K562 (cell line): ENCODE data around the gene IFNG-AS1. TPM values are rescaled to one million over a fixed set of nuclear protein-coding genes. Genes with fewer than 3 reads are reported as not detected.

Experiments
- ATAC-seq: fragments of 200-7000 bp; cut with Tn5 transposase; 3 replicates; pipeline ENCODE4 v1.9.1; 2020; ENCODE audit warnings: moderate library complexity
- BruUV-seq: library from RNA; stranded (reverse); fragments of 400-500 nt; replicated peaks from 2 replicates; lab custom pipeline; 2021; lab: Mats Ljungman, UMichigan
- CTCF ChIA-PET: fragments of 300-600 bp; formaldehyde crosslinking; extraction: SDS; loops from one replicate; lab custom pipeline; 2021; ENCODE audit warnings: low intra/inter-chr PET ratio; lab: Yijun Ruan, JAX
- POLR2A ChIA-PET: fragments of 300-600, 350-650 bp; sonication (Branson Sonifier 250); formaldehyde crosslinking; extraction: SDS; loops from one replicate; lab custom pipeline; 2021; ENCODE audit warnings: antibody characterized with exemption, inconsistent platforms; lab: Yijun Ruan, JAX
- DNase-seq, 4 experiments: peaks; one replicate each; pipeline versions ENCODE4 v3.0.0 to v3.0.0-alpha.2; 2011 to 2018; ENCODE audit warnings: low spot score in 3 of 4, mixed read lengths in 3 of 4; ENCODE audit errors: extremely low read depth in 1 of 4
- FAIRE-seq: peaks from 2 replicates; lab custom pipeline; 2011; peaks lifted over from hg19 to GRCh38; lab: Jason Lieb, UNC
- H2AFZ ChIP-seq: 2 replicates; pipeline ENCODE4 v1.6.0; 2011; ENCODE audit warnings: low read depth, low read length, control low read depth, inconsistent platforms
- H3K27ac ChIP-seq: fragments of 200-600 bp; 3 replicates; pipeline ENCODE4 v1.8.0; 2011; ENCODE audit warnings: low read depth, mild to moderate bottlenecking, control low read depth, inconsistent platforms, low read length, moderate library complexity, mixed read lengths; ENCODE audit errors: extremely low read depth
- H3K27me3 ChIP-seq, 2 experiments: fragments of 300-600 bp in 1 of 2; 2 replicates in 1 of 2; 3 replicates in 1 of 2; pipeline versions ENCODE4 v1.6.0 to v1.8.0; 2011; ENCODE audit warnings: inconsistent platforms in 2 of 2, low read length in 2 of 2, mild to moderate bottlenecking in 1 of 2, mixed read lengths in 1 of 2, moderate library complexity in 1 of 2; ENCODE audit not compliant: control insufficient read depth in 2 of 2, insufficient read depth in 2 of 2
- H3K36me3 ChIP-seq: fragments of 300-600 bp; 3 replicates; pipeline ENCODE4 v1.8.0; 2011; ENCODE audit warnings: mild to moderate bottlenecking, low read length, inconsistent platforms; ENCODE audit not compliant: control insufficient read depth, insufficient read depth
- H3K4me1 ChIP-seq, 2 experiments: fragments of 200-600 bp in 1 of 2; replicated peaks in 1 of 2; 2 replicates in 1 of 2; 3 replicates in 1 of 2; pipeline versions ENCODE4 v1.5.1 to v1.8.0; 2011; ENCODE audit warnings: inconsistent platforms in 2 of 2, low read length in 2 of 2, mild to moderate bottlenecking in 1 of 2, mixed read lengths in 1 of 2, moderate library complexity in 1 of 2; ENCODE audit not compliant: control insufficient read depth in 2 of 2, insufficient read depth in 2 of 2
- H3K4me2 ChIP-seq: 2 replicates; pipeline ENCODE4 v1.6.1; 2011; ENCODE audit warnings: low read length, control low read depth, inconsistent platforms, mixed read lengths; ENCODE audit not compliant: insufficient read depth
- H3K4me3 ChIP-seq: fragments of 200-600 bp; sonication (generic), shearing (Covaris generic); 2 replicates; pipeline ENCODE4 v1.5.1; 2016; ENCODE audit warnings: control low read depth, inconsistent platforms
- H3K79me2 ChIP-seq: fragments of 200-600 bp; 3 replicates; pipeline ENCODE4 v1.8.0; 2011; ENCODE audit warnings: low read length, inconsistent platforms; ENCODE audit not compliant: control insufficient read depth, insufficient read depth
- H3K9ac ChIP-seq, 2 experiments: 2 replicates each; pipeline versions ENCODE4 v1.6.0 to v1.6.1; 2011; ENCODE audit warnings: low read depth in 2 of 2, low read length in 2 of 2, control low read depth in 1 of 2, inconsistent platforms in 1 of 2, mild to moderate bottlenecking in 1 of 2, mixed read lengths in 1 of 2; ENCODE audit not compliant: insufficient read depth in 1 of 2
- H3K9me1 ChIP-seq: one replicate; pipeline ENCODE4 v1.6.0; 2011; ENCODE audit warnings: inconsistent platforms, mild to moderate bottlenecking, low read length, moderate library complexity; ENCODE audit not compliant: control insufficient read depth, insufficient read depth
- H3K9me3 ChIP-seq: replicated peaks from 2 replicates; pipeline ENCODE4 v1.5.1; 2011; ENCODE audit warnings: low read depth, low read length, inconsistent platforms; ENCODE audit not compliant: control insufficient read depth, insufficient read depth
- H4K20me1 ChIP-seq: replicated peaks from 2 replicates; pipeline ENCODE4 v1.6.1; 2011; ENCODE audit warnings: low read length, inconsistent platforms, mixed read lengths; ENCODE audit not compliant: control insufficient read depth, insufficient read depth
- CAMTA2 ChIP-seq: fragments of 250-450 bp; sonication (Bioruptor Pico); conservative IDR thresholded peaks from 2 replicates; pipeline ENCODE4 v1.5.1; 2022
- CBX2 ChIP-seq: fragments of 200-600 bp; sonication (generic); IDR thresholded peaks from one replicate; pipeline ENCODE4 v1.6.1; 2012; ENCODE audit warnings: mild to moderate bottlenecking, low read length, inconsistent platforms; ENCODE audit not compliant: insufficient read depth, poor library complexity, severe bottlenecking
- DDX20 ChIP-seq: fragments of 450-650 bp; IDR thresholded peaks from 2 replicates; pipeline ENCODE4 v1.6.1; 2016; ENCODE audit warnings: missing genetic modification characterization, low read depth, mild to moderate bottlenecking, missing compliant biosample characterization, moderate library complexity
- FOXK2 ChIP-seq, 2 experiments: fragments of 450-650 bp; IDR thresholded peaks in 1 of 2; conservative IDR thresholded peaks in 1 of 2; 2 replicates each; pipeline ENCODE4 v1.6.1; 2016; ENCODE audit warnings: low read depth in 2 of 2, mild to moderate bottlenecking in 1 of 2
- KLF10 ChIP-seq: fragments of 250-450 bp; sonication (Bioruptor Pico); IDR thresholded peaks from 2 replicates; pipeline ENCODE4 v1.6.1; 2021; ENCODE audit warnings: matching md5 sums
- MAFK ChIP-seq: IDR thresholded peaks from 2 replicates; pipeline ENCODE4 v1.6.1; 2011; ENCODE audit warnings: low read length, improper control_type of control experiment
- POLR2A ChIP-seq: fragments of 450-650 bp; conservative IDR thresholded peaks from 2 replicates; pipeline ENCODE4 v1.6.1; 2016
- POLR2B ChIP-seq: fragments of 450-650 bp; IDR thresholded peaks from 2 replicates; pipeline ENCODE4 v1.6.1; 2018; ENCODE audit warnings: low read depth; ENCODE audit not compliant: partially characterized antibody
- SPI1 ChIP-seq: IDR thresholded peaks from 2 replicates; pipeline ENCODE4 v1.6.1; 2011; ENCODE audit warnings: low read depth, low read length, control low read depth, borderline replicate concordance
- TBL1XR1 ChIP-seq, 2 experiments: IDR thresholded peaks; 2 replicates each; pipeline ENCODE4 v1.6.1; 2012; ENCODE audit warnings: improper control_type of control experiment in 2 of 2, low read length in 2 of 2, mild to moderate bottlenecking in 1 of 2
- TCF3 ChIP-seq: sonication (generic); formaldehyde crosslinking; IDR thresholded peaks from 2 replicates; pipeline ENCODE4 v1.4.0; 2020; ENCODE audit warnings: mild to moderate bottlenecking, missing genetic modification reagents
- WGBS: fragments of 100-300 bp; shearing (Covaris generic); methylation state at CpG from one replicate; pipeline ENCODE4 v1.1.6; 2016; ENCODE audit warnings: low coverage, mixed read lengths; ENCODE audit not compliant: insufficient coverage; ENCODE audit errors: missing lambda C conversion rate; 5-methylcytosine and 5-hydroxymethylcytosine counted together
- in situ Hi-C: fragments of 300-500 bp; cut with MboI; formaldehyde crosslinking; loops from 4 replicates; pipeline ENCODE4 v1.15.0; 2018; ENCODE audit warnings: inconsistent platforms, mixed read lengths
- intact Hi-C: fragments of 100-400 bp; cut with micrococcal nuclease; formaldehyde crosslinking; loops from 2 replicates; pipeline ENCODE4 v1.14.2; 2022
- polyA plus RNA-seq, 8 experiments: library from polyadenylated mRNA; depleted of rRNA in 4 of 8; stranded (reverse) in 5 of 8; unstranded in 3 of 8; fragments of >200 nt; fragmentation: Nextera tagmentation in 2 of 8; fragmentation: Illumina TruSeq in 1 of 8; extraction: Ambion mirVana in 2 of 8; extraction: Trizol in 1 of 8; gene quantifications; 2 replicates each; pipeline versions ENCODE4 v1.2.1 to v1.2.3, GENCODE V29; 2011 to 2014; ENCODE audit warnings: inconsistent platforms in 1 of 8, missing spikeins in 1 of 8
- total RNA-seq, 7 experiments: library from RNA; depleted of rRNA in 6 of 7; stranded (reverse); fragments of >200 nt in 6 of 7; fragmentation: Illumina TruSeq in 2 of 7; extraction: Trizol in 2 of 7; gene quantifications; 2 replicates each; pipeline versions ENCODE4 v1.2.1 to v1.2.3, GENCODE V29; 2011 to 2021; ENCODE audit warnings: low replicate concordance in 1 of 7
- TF ChIP-seq, protein P1 (sequence below): fragments of 250-450 bp; sonication (Bioruptor Pico); IDR thresholded peaks from 2 replicates; pipeline ENCODE4 v1.6.1; 2021; ENCODE audit warnings: mild to moderate bottlenecking
- TF ChIP-seq, protein P2 (sequence below): fragments of 450-650 bp; IDR thresholded peaks from 2 replicates; pipeline ENCODE4 v1.6.1; 2018; ENCODE audit not compliant: partially characterized antibody
- TF ChIP-seq, protein P3 (sequence below): fragments of 250-450 bp; sonication (Bioruptor Pico); IDR thresholded peaks from 2 replicates; pipeline ENCODE4 v1.8.0; 2022; ENCODE audit warnings: inconsistent platforms, mild to moderate bottlenecking, moderate library complexity, borderline replicate concordance

The IFNG-AS1 gene
- total and polyA plus RNA-seq, 9 of the 15 experiments (the other 6 are each of a cell fraction or from before 2014, with no cell fraction given) = not detected

DNA sequence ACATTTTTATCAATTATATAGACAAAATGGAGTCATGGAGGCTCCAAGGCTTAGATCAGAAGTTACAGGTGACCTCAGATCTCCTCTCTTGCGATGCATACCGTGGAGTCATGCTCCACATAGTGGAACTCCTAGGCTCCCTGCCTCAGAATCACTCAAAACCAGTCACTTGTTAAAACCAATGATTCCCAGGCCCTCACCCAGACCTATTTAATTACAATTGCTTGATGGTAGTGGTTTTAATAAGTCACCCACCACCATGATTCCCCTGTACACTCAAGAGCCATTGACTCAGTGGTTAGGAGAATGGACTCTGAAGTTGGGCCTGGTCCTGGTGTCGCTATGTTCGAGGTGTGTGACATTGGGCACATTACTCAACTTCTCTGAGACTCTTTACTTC lies 26.9 kb downstream of the IFNG-AS1 start:
- H3K9me3 ChIP-seq = no peaks in the 10 kb centered on the region
- no peaks in the 10 kb centered on the region for H3K9me1 ChIP-seq
- H3K27me3 ChIP-seq = peaks cover 0 to 4% of the 10 kb centered on the region in 2 experiments; a peak in 1 of 5 replicates
- H3K79me2 ChIP-seq = no peaks in the 10 kb centered on the region
- H3K36me3 ChIP-seq = no peaks in the 10 kb centered on the region
- FAIRE-seq (no peak), ATAC-seq (no peak), DNase-seq (no peak)
- in situ Hi-C loops = no loop called here
- H3K27ac ChIP-seq = no peak overlapping the region
- no peaks in the 10 kb centered on the region for H3K4me1 ChIP-seq
- intact Hi-C loops = no loop called here
- ChIA-PET CTCF (no interaction called here), POLR2A (no interaction called here)
- H2AFZ ChIP-seq = no peak overlapping the region
- no peaks in the 10 kb centered on the region for H4K20me1 ChIP-seq
- no peak overlapping the region for H3K9ac ChIP-seq
- TF ChIP-seq FOXK2 (conservative IDR thresholded peaks at IDR 0.05 in 1 of 2, IDR thresholded peaks at IDR 0.05 in 1 of 2; ENCODE audit: low read depth in 2 of 2) = no peak
- TF ChIP-seq, protein P1, sequence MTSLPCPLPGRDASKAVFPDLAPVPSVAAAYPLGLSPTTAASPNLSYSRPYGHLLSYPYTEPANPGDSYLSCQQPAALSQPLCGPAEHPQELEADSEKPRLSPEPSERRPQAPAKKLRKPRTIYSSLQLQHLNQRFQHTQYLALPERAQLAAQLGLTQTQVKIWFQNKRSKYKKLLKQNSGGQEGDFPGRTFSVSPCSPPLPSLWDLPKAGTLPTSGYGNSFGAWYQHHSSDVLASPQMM (CRISPR knock-in tag) = no peak
- TF ChIP-seq POLR2B = no peak
- TF ChIP-seq POLR2A = no peak
- no peak for TF ChIP-seq KLF10 (CRISPR knock-in tag)
- no peak for TF ChIP-seq MAFK
- TF ChIP-seq DDX20 = no peak
- TF ChIP-seq, protein P2, sequence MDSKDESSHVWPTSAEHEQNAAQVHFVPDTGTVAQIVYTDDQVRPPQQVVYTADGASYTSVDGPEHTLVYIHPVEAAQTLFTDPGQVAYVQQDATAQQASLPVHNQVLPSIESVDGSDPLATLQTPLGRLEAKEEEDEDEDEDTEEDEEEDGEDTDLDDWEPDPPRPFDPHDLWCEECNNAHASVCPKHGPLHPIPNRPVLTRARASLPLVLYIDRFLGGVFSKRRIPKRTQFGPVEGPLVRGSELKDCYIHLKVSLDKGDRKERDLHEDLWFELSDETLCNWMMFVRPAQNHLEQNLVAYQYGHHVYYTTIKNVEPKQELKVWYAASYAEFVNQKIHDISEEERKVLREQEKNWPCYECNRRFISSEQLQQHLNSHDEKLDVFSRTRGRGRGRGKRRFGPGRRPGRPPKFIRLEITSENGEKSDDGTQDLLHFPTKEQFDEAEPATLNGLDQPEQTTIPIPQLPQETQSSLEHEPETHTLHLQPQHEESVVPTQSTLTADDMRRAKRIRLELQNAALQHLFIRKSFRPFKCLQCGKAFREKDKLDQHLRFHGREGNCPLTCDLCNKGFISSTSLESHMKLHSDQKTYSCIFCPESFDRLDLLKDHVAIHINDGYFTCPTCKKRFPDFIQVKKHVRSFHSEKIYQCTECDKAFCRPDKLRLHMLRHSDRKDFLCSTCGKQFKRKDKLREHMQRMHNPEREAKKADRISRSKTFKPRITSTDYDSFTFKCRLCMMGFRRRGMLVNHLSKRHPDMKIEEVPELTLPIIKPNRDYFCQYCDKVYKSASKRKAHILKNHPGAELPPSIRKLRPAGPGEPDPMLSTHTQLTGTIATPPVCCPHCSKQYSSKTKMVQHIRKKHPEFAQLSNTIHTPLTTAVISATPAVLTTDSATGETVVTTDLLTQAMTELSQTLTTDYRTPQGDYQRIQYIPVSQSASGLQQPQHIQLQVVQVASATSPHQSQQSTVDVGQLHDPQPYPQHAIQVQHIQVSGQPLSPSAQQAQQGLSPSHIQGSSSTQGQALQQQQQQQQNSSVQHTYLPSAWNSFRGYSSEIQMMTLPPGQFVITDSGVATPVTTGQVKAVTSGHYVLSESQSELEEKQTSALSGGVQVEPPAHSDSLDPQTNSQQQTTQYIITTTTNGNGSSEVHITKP = no peak
- TF ChIP-seq CBX2 = no peak
- no peak for TF ChIP-seq CAMTA2 (CRISPR knock-in tag)
- no peak for TF ChIP-seq TBL1XR1 (IDR thresholded peaks at IDR 0.05; ENCODE audit: low read length in 2 of 2)
- TF ChIP-seq, protein P3, sequence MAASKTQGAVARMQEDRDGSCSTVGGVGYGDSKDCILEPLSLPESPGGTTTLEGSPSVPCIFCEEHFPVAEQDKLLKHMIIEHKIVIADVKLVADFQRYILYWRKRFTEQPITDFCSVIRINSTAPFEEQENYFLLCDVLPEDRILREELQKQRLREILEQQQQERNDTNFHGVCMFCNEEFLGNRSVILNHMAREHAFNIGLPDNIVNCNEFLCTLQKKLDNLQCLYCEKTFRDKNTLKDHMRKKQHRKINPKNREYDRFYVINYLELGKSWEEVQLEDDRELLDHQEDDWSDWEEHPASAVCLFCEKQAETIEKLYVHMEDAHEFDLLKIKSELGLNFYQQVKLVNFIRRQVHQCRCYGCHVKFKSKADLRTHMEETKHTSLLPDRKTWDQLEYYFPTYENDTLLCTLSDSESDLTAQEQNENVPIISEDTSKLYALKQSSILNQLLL (CRISPR knock-in tag) = no peak
- TF ChIP-seq SPI1 = no peak
- no peak for TF ChIP-seq TCF3 (CRISPR knock-in tag)
- no peak overlapping the region for H3K4me3 ChIP-seq
- 0% methylated on average over 4 of the region's 4 CpGs for WGBS
- no TSS peak for BruUV-seq
- H3K4me2 ChIP-seq = no peak overlapping the region
